HG03520 (cell line): ENCODE measurements around the gene SLC12A8.

Experiments used
- ATAC-seq: cut with Tn5 transposase; IDR thresholded peaks from one replicate; pipeline ENCODE4 v1.9.1; 2021; ENCODE audit warnings: mild to moderate bottlenecking, moderate library complexity; ENCODE audit not compliant: unreplicated experiment

Gene SLC12A8

DNA sequence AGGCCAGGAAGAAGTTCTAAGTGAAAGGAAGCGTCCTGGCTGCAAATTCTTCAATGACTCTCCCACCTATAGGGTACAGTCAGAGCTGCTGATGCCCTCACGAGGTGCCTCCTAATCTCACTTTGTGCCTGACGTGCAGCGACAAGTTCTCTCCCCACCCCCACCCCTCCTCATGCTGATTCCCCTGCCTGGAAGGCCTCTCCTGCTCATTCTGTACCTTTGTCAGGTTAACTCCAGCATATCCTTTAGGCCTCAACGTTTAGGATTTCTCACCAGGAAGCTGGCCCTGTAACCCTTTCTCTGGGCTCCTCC is 25.0 kb downstream of the SLC12A8 start:
- ATAC-seq = no peak

DNA sequence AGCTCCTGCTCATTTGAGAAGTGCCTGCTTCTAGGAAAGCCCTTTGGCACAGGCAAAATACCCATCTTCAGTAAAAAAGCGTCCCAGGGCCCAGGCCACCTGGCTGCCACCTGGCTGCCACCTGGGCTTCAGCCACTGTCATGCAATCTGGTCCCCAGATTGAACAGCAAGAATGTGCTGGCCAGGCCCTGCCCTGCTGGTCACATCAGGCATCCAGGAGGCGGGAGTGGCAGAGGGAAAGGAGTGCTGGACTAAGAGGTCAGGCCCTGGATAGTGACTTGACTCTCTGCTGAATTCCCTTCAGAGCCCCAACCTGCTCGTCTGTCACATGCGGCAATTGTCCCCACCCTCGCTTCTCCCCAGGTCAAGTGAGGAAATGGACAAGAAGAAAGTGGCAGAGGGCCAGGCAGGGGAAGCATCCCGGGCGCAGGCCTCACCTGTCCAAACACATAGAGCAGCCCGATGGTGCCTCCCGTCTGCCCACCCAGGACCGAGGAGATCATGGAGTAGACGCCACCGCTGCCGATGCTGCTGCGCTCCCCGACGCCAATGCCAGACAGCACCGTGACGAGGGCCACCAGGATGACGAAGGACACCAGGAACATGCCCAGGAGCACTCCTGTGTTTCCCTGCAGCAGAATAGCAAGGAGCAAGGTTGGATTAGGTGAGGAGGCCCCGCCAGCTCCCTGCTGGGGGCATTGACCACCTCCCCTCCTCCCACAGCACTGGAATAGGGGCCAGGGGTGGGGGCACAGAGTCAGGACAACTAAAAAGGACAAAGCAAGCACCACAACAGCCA is 25.5 kb downstream of the SLC12A8 start:
- no peak for ATAC-seq

DNA sequence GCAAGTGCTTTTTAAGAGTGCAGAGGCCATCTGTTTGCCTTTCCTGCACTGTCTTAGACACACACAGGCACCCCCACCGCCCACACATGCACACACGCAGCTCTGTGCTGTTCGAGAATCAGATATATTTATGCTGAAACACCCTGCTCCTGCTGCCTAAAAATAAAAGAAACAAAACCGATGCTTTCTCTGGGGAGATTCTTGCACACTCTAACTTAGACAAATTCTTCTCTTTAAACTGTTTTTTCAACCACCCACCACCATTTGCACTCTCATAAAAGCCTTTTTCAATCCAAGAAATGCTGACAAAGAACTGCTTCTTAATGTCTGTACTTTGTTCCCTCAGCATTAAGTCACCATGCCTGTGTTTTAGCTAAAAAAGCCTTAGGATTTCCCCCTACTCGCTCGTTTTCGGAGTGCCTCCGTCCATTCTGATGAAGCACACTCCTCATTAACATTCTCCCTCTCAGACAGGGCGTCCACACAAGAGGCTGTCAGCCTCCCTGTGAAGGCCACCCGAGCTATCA is 26.2 kb downstream of the SLC12A8 start:
- ATAC-seq = no peak

DNA sequence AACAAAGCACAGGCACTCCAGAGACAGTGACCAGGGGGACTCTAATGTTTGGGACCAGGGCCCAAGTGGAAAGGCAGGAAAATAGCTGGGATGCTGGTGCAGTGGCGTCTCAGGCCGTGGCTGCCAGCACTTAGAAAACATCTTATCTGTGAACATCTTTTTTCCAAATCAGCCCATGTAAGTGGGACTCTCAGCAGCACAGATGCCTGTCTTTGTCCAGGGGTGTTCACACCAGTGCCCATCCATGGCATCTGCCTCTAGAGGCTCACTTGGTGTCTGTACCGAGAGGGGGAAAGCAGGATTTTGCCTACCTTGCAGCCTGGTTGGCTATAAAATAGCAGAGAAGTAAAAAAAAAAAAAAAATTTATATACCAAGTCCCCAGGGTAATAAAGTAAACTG is 26.7 kb downstream of the SLC12A8 start:
- no peak for ATAC-seq

DNA sequence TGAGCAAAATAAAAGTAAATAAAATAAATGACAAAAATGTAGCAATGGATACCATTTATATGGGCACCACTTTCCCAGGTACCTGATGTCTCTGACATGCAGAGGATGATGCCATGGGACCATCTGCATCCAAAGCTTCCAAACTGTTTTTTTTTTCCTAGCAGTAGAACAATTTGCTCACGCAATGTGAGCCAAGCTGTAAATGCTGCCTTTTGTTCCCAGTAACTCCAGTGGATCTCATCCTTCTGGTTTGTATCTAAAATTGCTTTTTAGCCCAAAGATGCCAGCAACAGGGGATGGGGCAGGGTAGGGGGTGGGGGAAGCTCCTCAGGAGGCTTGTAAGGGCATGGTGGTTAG is 32.7 kb downstream of the SLC12A8 start:
- ATAC-seq = no peak

DNA sequence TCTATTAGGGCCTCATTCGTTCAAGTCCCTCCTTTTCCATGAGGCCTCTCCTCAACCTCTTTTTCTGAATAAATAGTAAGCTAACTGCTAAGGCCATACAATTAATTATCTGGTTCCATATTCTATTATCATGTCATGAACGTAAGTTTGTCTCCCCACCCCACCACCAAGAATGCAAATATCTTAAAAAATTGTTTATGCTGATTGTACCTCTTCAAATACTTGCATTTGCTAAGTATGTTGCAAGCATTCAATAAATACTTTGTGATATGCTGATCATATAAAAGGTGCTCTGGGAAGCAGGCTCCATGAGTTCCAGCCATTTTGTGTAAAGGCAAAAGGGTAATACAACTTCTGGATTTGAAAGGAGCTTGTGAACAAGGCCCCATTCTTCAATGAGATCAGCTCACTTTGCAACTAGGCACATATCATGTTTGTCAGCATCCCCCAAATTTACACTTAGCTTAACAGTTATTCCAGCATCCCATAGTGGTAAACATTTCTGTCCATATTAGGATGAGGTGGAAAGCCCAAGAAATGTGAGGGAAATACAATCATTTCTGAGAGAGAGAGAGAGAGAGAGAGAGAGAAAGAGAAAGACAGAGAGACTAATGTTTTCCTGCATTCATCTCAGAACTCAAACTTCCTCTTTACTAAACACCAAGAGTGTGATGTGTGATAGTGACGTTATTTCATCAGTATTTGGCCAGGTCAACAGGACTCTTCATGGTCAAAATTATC is 33.2 kb downstream of the SLC12A8 start:
- no peak for ATAC-seq

DNA sequence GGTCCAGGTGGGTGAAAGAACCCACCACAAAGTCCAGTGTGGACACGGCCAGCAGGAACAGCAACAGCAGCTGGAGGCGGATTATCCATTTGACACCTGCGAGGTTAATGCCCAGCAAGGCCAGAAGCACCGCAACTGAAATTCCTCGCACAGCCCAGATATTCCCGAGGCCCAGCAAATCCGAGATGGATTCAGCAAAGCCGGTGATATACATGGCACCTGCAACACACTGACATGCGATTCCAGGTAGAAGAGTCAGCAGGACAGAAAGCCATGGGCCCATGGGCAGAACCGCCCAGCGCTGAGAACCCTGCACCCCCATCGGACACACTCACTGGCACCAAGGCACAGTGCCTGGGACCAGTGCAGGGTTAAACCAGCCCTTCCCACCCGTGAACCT is 34.8 kb downstream of the SLC12A8 start:
- no peak for ATAC-seq

DNA sequence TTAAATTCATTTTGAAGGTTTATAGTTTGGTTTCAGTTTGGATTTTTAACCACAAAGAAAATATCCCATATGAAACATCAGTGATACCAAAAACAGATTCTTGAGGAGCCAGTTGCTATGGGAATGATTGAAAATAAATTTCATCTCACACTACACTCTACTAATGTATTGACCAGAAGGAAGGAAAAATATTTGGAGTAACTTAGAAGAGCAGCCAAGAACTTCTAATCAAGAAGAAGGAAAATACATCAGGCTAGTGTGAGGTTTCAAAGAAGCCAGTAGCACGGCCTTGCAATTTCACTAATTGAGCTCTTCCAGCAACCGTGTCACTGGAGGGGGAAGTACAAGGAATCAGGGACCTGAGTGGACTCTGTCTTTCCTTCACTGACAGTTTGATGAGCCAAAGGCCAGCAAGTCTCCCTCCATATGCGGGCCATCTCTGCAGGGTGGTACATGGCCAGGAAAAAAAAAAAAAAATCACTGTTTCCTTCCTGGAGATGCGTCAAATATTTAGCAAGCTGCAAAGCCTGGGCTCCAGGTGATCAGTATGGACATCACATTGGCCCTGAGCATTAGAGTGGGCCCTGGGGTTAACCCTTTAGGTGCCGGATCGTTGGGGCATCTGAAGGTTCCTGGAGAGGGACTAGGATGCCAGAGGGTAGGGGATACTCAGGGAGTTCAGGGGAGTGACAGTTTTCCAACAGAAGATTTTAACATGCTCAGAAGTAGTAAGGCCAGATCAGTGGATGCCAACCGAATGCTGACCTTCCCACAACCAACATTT is 37.1 kb downstream of the SLC12A8 start:
- ATAC-seq = no peak

DNA sequence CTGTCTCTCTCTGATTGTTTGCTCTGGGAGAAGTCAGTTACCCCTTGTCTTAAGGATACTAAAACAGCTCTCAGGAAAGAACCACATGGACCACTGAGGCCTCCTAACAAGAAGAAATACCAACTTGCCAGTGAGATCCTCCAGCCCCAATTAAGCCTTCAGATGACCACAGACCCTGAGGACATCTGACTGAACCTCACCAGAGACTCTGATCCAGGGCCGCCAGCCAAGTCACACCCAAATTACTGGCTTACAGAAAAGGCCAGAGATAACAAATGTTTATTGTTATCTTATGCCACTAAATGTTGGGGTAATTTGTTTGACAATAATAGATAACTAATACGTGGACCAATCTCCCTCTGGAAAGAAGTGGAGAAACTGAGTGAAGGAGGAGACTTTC is 40.2 kb downstream of the SLC12A8 start:
- no peak for ATAC-seq

DNA sequence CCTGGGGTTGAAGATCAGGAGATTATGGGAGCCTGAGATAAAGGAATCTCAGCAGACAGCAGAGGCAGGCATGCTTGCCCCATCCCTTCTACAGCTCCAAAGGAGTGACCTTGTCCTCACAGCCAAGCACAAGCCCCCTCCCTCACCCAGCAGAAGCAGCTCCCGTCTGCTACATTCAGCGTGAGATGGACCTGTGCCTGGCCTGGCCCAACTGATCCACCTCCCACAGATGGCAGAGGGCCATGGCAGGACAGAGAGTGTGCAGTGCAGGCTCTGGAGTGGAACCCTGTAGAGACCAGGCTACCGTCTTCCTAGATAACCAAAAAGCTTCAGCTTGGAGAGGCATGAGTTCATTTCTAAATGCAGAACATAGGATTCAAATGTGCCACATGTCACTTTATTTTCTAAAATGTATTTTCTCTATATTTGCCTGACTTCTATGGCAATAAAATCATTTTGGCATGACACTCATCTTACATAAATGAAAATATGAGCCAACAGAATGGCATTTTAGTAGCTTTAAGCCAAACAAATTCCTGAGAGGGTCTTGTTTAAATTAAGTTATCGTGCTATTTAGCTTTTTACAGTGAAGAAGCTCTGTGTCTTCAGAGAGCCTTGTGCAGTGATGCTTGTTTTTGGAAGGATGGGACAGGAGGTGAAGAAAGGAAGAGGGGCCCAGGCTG is 43.7 kb downstream of the SLC12A8 start:
- ATAC-seq = no peak

DNA sequence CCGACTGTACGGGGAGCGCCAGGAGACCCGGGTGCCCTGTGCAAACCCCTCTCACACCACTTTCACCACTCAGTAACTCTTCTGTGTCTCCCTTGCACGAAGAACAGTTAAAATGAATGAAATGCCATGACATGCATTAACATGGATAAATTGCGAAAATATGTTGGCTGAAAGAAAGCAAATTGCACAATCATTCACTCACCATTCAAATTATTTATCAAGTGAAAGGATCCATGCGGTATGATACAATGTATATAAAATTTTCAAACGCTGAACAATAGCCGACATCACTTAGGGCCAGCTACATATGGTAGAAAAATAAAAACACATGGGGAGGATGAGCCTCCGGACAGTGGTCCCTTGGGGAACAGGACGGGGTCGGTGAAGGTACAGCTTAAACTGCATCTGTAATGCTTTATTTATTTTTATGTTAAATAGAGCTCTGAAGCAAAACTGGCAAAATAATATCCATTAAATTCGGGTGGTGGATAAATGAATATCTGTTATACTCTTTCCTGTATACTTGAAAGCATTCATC is 45.9 kb downstream of the SLC12A8 start:
- no peak for ATAC-seq

DNA sequence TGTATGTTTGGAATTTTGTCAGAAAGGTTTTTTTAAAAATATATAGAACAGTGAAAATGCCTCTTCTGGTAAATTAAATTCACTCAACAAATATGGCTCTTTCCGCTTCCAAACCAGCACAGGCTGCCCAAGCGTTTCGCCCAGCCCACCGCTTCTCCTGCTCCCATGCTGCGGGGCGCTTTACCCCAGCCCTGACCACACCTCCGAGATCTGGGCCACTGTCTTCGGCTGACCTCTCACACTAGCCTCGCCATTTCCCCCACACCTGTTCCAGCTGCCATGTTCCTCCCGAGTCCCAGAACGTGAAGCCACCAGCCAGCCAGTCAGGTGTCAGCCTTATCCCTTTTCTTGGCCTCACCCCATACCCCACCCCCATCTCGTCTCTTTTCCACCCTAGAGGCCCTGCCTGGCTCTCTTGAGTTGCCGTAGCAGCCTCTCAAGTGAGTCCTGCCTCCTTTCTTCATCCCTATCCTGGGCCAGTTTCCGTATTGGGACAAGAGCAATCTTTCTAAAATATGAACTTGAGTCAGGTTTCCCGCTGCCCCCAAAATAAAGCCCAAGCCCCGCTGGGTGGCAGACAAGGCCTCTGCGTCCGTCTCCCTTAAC is 46.5 kb downstream of the SLC12A8 start:
- no peak for ATAC-seq

DNA sequence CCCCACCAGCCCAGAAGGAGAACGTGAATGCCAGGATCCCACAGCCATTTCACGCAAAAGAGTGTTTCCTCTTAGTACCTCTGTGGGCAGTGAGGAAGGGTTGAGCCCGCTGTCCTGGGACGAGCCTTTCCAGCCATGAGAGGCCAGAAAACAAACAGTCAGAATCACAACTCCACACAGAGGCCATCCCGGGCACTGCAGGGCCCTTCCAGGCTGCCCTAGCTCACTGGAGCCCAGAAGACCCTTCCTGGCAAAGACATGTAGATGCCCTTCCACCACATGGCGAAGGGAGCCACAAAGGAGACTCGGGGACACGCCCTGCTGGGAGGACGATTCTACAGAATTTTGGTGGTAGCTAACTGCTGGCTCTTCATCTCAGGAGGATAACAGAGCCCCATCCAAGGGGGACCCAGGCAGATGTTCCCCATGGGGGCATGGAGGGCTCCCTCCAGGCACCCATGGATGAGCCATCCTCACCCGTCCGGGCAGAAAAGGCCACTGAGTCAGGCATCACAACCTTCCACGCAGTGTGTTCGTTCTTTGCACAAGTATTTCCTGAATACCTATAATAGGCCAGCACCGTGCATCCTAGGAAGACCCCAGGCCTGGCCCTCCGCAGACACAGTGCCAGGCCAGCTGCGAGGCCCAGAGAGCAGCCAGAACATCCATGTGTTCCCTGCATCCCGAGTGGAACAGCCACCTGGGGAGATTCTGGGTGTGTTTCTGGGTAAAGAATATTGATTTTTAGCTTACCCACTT is 47.2 kb downstream of the SLC12A8 start:
- no peak for ATAC-seq

DNA sequence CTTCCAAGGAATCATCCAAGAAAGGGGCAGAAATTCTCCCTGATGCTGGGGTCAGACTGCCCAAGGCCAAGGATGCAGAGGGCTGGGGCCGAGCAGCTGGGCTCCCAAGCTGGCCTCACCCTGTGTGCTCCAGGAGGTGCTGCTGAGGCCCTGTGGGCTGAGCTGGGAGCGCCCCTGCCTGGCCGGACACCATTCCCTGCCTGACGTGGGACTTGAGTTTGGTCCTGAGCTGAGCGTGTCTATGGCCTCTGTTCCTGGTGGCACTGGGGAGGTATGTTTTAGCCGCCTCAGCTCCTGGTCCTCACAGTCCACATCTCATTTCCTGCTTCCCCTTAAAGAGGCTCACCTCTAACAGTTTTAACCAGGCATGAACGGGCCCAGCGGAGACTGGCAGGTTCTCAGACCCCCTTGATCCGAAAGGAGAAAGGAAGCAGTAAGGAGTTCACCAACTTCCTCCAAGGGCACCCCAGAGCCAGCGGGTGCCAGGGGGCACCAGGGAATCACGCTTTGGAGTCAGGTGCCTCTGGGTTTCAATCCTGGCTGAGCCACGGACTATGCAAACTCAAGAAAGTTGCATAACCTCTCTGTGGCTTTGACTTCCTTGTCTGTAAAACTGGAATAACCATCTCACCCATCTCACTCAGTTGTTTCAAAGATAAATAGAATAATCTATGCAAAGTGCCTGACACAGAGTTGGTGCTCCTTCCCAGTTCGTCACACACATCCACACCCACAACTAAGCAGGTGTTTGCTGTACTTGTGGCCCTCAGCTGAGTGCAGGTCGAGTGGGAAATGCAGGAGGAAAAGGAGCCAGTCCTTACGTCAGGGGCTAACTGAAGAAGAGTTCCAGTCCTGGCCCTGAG is 48.6 kb downstream of the SLC12A8 start:
- ATAC-seq = no peak

DNA sequence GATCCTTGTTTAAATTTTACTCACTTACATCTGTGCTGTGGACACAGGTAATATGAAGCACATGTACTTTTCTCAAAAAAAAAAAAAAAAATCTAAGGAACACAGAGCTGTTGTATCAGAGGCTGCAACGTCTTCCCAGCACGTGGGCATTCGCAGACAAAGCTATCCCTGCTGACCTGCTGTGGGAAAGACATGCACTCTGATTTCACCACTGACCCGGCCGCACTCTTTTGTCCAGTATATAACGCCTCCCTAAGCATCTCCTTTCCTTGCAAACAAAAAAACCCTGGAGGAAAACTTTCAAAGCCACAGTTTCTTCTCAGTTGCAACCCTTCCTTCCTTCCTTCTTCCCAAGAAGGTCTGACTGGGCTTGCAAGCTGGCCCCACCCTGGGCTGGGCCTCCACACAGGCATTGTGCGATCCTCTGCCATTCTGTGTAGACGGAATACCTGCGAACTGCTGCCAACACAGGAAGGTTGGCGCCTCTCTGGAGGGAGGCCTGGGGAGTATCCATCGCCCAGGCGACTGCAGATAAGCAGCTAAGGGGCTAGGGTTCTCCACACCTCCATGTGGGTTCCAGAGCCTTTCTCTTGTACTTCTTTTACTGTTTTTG is 50.8 kb downstream of the SLC12A8 start:
- no peak for ATAC-seq

DNA sequence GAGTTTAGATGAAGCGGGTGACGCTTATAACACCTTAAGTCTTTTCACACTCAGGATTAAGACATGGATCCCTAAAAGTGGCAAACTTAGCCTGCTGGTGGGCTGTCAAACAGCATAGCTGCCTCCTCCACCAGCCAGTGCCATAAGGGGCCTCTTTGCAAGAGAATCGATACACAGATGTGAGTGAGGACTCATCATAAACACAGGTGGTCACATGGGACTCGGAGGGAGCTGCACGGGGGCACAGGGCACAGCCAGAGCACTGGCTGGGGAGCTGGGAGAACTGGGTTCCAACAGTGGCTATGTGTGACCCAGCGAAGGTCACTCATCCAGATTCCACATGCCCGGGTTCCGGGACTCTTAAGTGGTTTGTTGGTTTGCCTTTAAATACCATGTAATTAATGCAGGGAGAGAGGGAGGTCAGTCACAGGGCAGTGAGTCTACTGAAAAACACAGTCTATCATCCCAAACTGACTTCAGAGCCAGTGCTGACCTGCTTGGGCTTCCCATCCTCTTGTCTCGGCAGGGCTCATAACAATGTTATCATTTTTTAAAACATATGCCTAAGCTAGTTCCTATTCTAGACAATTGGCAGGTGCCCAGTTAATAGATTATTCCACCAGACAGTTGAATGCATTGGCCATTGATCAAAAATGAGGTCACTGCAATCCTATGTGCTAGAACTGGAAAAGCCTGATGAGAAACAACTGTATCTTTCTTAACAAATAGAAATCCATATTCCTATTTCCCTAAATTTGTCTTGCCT is 51.8 kb downstream of the SLC12A8 start:
- no peak for ATAC-seq

DNA sequence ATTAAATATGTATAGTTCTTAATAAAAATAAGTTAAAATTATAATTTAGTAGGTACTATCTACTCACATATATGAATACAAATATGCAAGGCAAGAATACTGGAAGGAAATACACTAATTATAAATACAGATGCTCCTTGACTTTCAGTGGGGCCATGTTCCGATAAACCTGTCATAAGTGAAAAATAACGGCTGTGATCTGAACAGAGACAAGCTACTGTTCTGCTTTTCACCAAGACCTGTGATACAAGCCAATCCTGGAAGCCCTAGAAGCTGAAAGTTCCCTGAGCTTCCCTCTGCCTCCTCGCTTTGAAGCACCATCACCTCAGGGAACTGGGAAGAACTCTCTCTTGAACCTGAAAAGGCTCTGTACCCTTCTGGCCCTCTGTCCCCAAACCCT is 55.4 kb downstream of the SLC12A8 start:
- no peak for ATAC-seq

DNA sequence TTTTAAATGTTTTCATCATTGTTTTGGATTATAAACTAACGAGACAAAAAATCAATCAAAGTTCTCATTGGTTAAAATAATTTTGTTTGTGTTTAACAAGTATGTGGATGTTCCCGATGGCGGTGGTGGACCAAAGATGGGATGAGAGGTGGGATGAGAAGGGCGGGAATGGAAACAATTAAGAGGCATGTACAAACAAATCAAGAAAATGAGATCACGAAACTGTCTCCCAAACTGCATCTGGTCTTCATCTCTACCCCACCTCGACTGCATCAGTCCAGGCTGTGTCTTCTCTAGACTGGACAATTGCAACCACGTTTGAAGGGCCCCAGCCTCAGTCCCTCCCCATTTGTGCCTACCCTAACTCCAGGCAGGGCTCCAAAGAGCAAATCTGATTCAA is 56.1 kb downstream of the SLC12A8 start:
- ATAC-seq = no peak
